ENCODE measurements around the gene SLC39A1.

SLC39A1 gene

DNA sequence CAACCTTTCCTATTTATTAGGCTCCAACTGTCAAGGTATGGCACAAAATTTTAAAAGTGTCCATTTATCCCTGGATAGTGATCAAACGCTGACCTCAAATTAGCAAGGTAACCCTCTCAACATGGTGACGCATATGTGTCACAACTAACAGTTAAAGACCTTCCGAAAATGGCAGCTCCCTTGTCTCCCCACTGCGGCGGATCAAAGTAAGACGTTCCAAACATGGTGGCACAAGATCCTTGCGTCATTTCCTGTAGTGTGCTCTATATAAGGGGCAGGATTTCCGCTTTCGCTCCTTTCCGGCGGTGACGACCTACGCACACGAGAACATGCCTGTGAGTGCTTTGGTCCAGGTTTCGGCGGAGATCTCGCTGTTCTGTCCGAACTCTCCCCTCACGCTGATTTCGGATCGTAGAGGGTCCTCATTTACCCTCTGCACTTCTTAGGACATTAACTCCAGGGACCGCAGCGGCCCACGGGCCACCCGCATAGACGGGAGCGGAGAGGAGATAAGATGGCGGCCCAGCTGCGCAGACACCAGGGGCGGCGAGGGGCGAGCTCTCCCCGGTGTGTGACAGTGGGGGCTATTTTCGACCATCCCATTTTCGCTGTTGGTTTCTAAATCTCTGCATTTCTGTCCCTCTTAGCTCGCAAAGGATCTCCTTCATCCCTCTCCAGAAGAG, 27.3 kb upstream of the SLC39A1 start, which contains the start of gene RPS27:
RPS27 (plus strand) TSS at position 295 of the 683 bp plus-strand sequence; CDS start at position 330, 35 bp downstream.
- TF ChIP-seq, protein P1, sequence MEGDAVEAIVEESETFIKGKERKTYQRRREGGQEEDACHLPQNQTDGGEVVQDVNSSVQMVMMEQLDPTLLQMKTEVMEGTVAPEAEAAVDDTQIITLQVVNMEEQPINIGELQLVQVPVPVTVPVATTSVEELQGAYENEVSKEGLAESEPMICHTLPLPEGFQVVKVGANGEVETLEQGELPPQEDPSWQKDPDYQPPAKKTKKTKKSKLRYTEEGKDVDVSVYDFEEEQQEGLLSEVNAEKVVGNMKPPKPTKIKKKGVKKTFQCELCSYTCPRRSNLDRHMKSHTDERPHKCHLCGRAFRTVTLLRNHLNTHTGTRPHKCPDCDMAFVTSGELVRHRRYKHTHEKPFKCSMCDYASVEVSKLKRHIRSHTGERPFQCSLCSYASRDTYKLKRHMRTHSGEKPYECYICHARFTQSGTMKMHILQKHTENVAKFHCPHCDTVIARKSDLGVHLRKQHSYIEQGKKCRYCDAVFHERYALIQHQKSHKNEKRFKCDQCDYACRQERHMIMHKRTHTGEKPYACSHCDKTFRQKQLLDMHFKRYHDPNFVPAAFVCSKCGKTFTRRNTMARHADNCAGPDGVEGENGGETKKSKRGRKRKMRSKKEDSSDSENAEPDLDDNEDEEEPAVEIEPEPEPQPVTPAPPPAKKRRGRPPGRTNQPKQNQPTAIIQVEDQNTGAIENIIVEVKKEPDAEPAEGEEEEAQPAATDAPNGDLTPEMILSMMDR (conservative IDR thresholded peaks at IDR 0.05; ENCODE audit: low read depth, low read length): peak; percentile 58
- Histone ChIP-seq H3K36me3 (ENCODE audit: insufficient read depth) (peaks cover 17% of the 10 kb centered on the region; the same call in 1 of the 2 replicates), H2AFZ (ENCODE audit: low read depth) (peak within 1 kb of the TSS; percentile 89)

DNA sequence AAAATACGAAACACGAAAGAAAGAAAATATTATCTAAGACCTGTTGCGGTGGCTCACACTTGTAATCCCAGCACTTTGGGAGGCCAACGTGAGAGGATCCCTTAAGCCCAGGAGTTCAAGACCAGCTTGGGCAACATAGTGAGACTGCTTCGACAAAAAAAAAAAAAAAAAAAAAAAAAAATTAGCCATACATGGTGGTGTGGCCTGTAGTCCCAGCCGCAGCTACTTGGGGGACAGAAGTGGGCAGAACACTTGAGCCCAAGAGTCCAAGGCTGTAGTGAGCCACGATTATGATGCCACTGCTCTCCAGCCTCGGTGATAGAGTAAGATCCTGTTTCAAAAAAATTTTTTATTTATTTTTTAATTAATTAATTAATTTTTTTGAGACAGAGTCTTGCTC, 24.3 kb upstream of the SLC39A1 start:
- Histone ChIP-seq H3K36me3 (ENCODE audit: insufficient read depth) (peaks cover 12% of the 10 kb centered on the region; the same call in 1 of the 2 replicates), H4K20me1 (ENCODE audit: insufficient read depth) (no peaks in the 10 kb centered on the region), H3K9ac (peak overlapping the region; percentile 35; the same call in 1 of the 2 replicates), H3K79me2 (ENCODE audit: insufficient read depth, low read depth) (peaks cover 19% of the 10 kb centered on the region), H2AFZ (ENCODE audit: low read depth) (peak overlapping the region; percentile 84), H3K27ac (peak overlapping the region; percentile 71), H3K4me3 (IDR thresholded peaks at IDR 0.05; ENCODE audit: insufficient read depth, low read depth, low read length) (peak overlapping the region; percentile 95), H3K27me3 (ENCODE audit: insufficient read depth, low read depth) (peaks cover 8% of the 10 kb centered on the region; the same call in 1 of the 2 replicates), H3K4me2 (peak overlapping the region; percentile 59), H3K4me1 (ENCODE audit: low read depth, poor library complexity, severe bottlenecking) (peaks cover 27% of the 10 kb centered on the region)
- TF ChIP-seq, protein P1 (conservative IDR thresholded peaks at IDR 0.05; ENCODE audit: low read depth, low read length): no peak

More for the DNA sequence above, 27.3 kb upstream of the SLC39A1 start, which contains the start of gene RPS27:
- Histone ChIP-seq H3K9ac (peak within 1 kb of the TSS; percentile 89), H3K4me3 (IDR thresholded peaks at IDR 0.05; ENCODE audit: insufficient read depth, low read depth, low read length) (peak within 1 kb of the TSS; percentile 100), H3K4me2 (peak within 1 kb of the TSS; percentile 97), H3K4me1 (ENCODE audit: low read depth, poor library complexity, severe bottlenecking) (peaks cover 37% of the 10 kb centered on the region), H3K27ac (peak within 1 kb of the TSS; percentile 68), H3K27me3 (ENCODE audit: insufficient read depth, low read depth) (no peaks in the 10 kb centered on the region; the same call in 1 of the 2 replicates), H3K79me2 (ENCODE audit: insufficient read depth, low read depth) (peaks cover 24% of the 10 kb centered on the region), H4K20me1 (ENCODE audit: insufficient read depth) (no peaks in the 10 kb centered on the region)

DNA sequence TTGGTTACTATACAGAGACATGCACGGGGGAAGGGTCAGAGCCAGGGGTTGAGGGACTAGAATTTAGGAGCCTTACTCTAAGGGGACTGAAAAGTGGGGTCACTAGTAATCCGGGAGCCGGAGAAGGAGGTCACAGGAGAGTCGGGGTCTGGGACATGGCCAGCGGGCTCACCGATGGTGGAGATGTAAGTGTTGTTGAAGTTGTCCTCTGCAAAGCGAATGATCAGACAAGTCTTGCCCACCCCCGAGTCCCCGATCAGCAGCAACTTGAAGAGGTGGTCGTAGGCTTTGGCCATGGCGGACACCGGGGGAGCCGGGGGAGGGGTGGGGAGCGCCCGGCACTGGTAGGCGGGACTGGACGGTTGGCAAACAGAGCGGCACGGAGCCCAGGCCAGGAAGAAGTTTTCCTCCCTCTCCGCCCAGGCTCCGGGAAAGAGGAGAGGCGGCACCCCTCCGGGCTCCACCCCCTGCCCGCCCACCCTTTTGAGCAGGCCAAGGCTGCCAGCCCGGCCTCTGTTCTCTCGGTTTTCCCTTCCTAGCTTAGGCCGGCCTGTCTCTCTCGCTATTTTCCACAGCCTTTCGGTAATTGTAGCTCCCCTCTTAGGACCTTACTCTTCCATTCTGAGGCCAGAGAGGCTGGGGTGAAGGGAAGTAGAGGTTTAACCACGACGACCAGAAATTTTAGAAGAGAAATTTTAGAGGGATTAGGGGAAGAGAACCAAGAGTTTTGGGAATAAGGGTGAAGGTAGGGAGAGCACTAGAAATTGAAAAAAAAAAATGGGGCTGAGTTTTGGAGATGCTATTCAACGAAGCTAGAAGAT, 22.8 kb upstream of the SLC39A1 start, which contains the start of gene RAB13:
RAB13 (minus strand) TSS at position 399 of the 821 bp plus-strand sequence; CDS start at position 296, 103 bp downstream.
- Histone ChIP-seq H3K4me3 (IDR thresholded peaks at IDR 0.05; ENCODE audit: insufficient read depth, low read depth, low read length) (peak within 1 kb of the TSS; percentile 98), H3K27me3 (ENCODE audit: insufficient read depth, low read depth) (peaks cover 8% of the 10 kb centered on the region; the same call in 1 of the 2 replicates), H2AFZ (ENCODE audit: low read depth) (peak within 1 kb of the TSS; percentile 84), H3K9ac (peak within 1 kb of the TSS; percentile 35; the same call in 1 of the 2 replicates), H3K27ac (peak within 1 kb of the TSS; percentile 71), H3K4me2 (peak within 1 kb of the TSS; percentile 59), H3K4me1 (ENCODE audit: low read depth, poor library complexity, severe bottlenecking) (peaks cover 15% of the 10 kb centered on the region), H3K79me2 (ENCODE audit: insufficient read depth, low read depth) (peaks cover 6% of the 10 kb centered on the region), H4K20me1 (ENCODE audit: insufficient read depth) (no peaks in the 10 kb centered on the region), H3K36me3 (ENCODE audit: insufficient read depth) (no peaks in the 10 kb centered on the region)
- TF ChIP-seq, protein P1 (conservative IDR thresholded peaks at IDR 0.05; ENCODE audit: low read depth, low read length): no peak

DNA sequence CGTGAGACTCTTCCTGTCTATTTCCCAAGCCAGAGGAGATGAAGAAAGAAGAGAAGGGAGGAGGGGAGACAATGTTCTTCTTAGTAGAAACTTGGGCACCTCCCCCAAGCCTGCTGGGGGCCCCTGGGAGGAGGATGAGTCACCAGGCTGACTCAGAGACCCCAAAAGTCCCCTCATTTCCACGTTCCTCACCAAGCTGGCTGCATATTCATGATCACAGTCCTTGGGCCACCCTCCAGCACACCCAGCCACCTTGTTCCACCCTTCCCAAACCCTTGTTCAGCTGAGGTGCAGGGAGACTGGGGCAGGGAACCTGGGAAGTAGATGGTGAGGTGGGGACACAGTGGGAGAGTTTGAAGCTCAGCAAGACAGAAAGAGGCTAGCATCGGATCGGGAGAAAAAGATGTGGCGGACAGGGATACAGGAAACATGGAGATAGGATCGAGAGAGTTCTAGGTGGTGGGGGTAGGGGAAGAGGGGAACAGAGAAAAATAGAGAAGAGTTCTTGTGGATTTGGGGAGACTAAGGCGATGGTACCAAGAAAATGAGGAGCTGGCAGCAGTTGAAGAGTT, 22.1 kb upstream of the SLC39A1 start:
- Histone ChIP-seq H3K79me2 (ENCODE audit: insufficient read depth, low read depth) (no peaks in the 10 kb centered on the region), H3K4me2 (no peak overlapping the region), H2AFZ (ENCODE audit: low read depth) (no peak overlapping the region), H3K36me3 (ENCODE audit: insufficient read depth) (no peaks in the 10 kb centered on the region), H3K27me3 (ENCODE audit: insufficient read depth, low read depth) (peaks cover 8% of the 10 kb centered on the region; the same call in 1 of the 2 replicates), H4K20me1 (ENCODE audit: insufficient read depth) (no peaks in the 10 kb centered on the region), H3K9ac (no peak overlapping the region), H3K4me3 (IDR thresholded peaks at IDR 0.05; ENCODE audit: insufficient read depth, low read depth, low read length) (no peak overlapping the region), H3K27ac (no peak overlapping the region), H3K4me1 (ENCODE audit: low read depth, poor library complexity, severe bottlenecking) (peaks cover 15% of the 10 kb centered on the region)
- TF ChIP-seq, protein P1 (conservative IDR thresholded peaks at IDR 0.05; ENCODE audit: low read depth, low read length): no peak
